B cell (primary cell): ENCODE measurements around the gene ZSWIM6.

Source experiments
- EZH2 ChIP-seq: IDR thresholded peaks from 2 replicates; pipeline ENCODE4 v1.6.1; 2012; ENCODE audit warnings: borderline replicate concordance, low read depth, mild to moderate bottlenecking, moderate library complexity, low read length; ENCODE audit not compliant: insufficient read depth, poor library complexity, severe bottlenecking
- TF ChIP-seq, protein P1 (sequence below): fragments of 200-600 bp; IDR thresholded peaks from one replicate; pipeline ENCODE4 v1.8.0; 2022; ENCODE audit warnings: antibody characterized with exemption, mild to moderate bottlenecking

DNA sequence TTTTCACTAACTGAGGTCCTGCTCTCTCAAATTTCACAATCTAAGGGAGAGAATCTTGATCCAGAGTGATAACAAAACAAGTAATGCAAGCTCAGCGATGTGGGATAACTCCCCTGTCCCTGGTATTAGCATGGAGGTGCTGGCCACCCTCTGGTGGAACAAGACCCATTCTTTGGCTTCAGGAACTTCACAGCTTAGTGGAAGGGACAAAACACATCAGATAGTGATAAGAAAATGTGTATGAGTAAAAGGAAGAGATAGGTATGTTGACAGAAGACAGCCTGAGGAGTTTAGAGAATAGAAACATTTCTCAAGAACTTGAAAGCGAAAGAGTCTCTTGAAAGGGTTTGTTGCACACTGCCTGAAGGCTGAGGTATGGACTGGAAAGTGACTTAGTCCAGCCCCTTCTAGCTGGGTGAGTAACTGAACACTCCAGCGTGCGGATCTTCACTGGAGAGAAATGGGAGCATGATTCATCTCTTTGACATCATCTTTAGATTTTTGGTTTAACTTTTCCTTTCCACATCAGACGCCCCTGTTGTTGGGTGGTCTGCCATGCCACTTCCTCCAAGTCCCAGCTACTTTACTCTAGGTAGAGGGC lies 25.4 kb upstream of the ZSWIM6 start:
- TF ChIP-seq, protein P1, sequence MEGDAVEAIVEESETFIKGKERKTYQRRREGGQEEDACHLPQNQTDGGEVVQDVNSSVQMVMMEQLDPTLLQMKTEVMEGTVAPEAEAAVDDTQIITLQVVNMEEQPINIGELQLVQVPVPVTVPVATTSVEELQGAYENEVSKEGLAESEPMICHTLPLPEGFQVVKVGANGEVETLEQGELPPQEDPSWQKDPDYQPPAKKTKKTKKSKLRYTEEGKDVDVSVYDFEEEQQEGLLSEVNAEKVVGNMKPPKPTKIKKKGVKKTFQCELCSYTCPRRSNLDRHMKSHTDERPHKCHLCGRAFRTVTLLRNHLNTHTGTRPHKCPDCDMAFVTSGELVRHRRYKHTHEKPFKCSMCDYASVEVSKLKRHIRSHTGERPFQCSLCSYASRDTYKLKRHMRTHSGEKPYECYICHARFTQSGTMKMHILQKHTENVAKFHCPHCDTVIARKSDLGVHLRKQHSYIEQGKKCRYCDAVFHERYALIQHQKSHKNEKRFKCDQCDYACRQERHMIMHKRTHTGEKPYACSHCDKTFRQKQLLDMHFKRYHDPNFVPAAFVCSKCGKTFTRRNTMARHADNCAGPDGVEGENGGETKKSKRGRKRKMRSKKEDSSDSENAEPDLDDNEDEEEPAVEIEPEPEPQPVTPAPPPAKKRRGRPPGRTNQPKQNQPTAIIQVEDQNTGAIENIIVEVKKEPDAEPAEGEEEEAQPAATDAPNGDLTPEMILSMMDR = no peak
- no peak for TF ChIP-seq EZH2
